Measurements from ENCODE around the gene RIN1.

RIN1 gene

GRCh38 chr11:66368484-66368883 lies 32.2 kb upstream of the RIN1 start:
- Histone ChIP-seq H4K20me1 (ENCODE audit: insufficient read depth, low read length, poor library complexity, severe bottlenecking) (no peaks in the 10 kb centered on the region), H3K9me3 (ENCODE audit: insufficient read depth, low read depth, low read length) (no peaks in the 10 kb centered on the region), H3F3A (ENCODE audit: low read depth) (no peaks in the 10 kb centered on the region), H3K36me3 (ENCODE audit: insufficient read depth, low read length) (no peaks in the 10 kb centered on the region), H3K4me1 (ENCODE audit: insufficient read depth, low read length, poor library complexity, severe bottlenecking) (peaks cover 10% of the 10 kb centered on the region), H3K4me3 (ENCODE audit: low read length, poor library complexity, severe bottlenecking) (no peak overlapping the region), H2AFZ (ENCODE audit: low read length) (no peak overlapping the region), H3K27me3 (ENCODE audit: insufficient read depth, low read length, poor library complexity, severe bottlenecking) (no peaks in the 10 kb centered on the region), H3K4me2 (ENCODE audit: low read depth, low read length, poor library complexity, severe bottlenecking) (no peak overlapping the region), H3K9ac (ENCODE audit: low read depth, low read length, poor library complexity, severe bottlenecking) (no peak overlapping the region), H3K9me2 (replicated peaks; ENCODE audit: low read depth, low read length) (no peaks in the 10 kb centered on the region), H3K79me2 (ENCODE audit: insufficient read depth, low read length) (no peaks in the 10 kb centered on the region)
- TF ChIP-seq CTCF (conservative IDR thresholded peaks at IDR 0.05; ENCODE audit: low read length) = no peak
- no peak for TF ChIP-seq EZH2phosphoT487 (IDR thresholded peaks at IDR 0.05; ENCODE audit: borderline replicate concordance)

GRCh38 chr11:66367561-66368312 lies 31.5 kb upstream of the RIN1 start:
- Histone ChIP-seq H2AFZ (ENCODE audit: low read length) (no peak overlapping the region), H3K27me3 (ENCODE audit: insufficient read depth, low read length, poor library complexity, severe bottlenecking) (no peaks in the 10 kb centered on the region), H3K36me3 (ENCODE audit: insufficient read depth, low read length) (no peaks in the 10 kb centered on the region), H3K4me2 (ENCODE audit: low read depth, low read length, poor library complexity, severe bottlenecking) (no peak overlapping the region), H3K9me3 (ENCODE audit: insufficient read depth, low read depth, low read length) (no peaks in the 10 kb centered on the region), H3K4me1 (ENCODE audit: insufficient read depth, low read length, poor library complexity, severe bottlenecking) (peaks cover 8% of the 10 kb centered on the region), H3F3A (ENCODE audit: low read depth) (no peaks in the 10 kb centered on the region), H3K79me2 (ENCODE audit: insufficient read depth, low read length) (no peaks in the 10 kb centered on the region), H3K9me2 (replicated peaks; ENCODE audit: low read depth, low read length) (no peaks in the 10 kb centered on the region), H3K9ac (ENCODE audit: low read depth, low read length, poor library complexity, severe bottlenecking) (no peak overlapping the region), H3K4me3 (ENCODE audit: low read length, poor library complexity, severe bottlenecking) (no peak overlapping the region), H4K20me1 (ENCODE audit: insufficient read depth, low read length, poor library complexity, severe bottlenecking) (no peaks in the 10 kb centered on the region)
- no peak for TF ChIP-seq CTCF (conservative IDR thresholded peaks at IDR 0.05; ENCODE audit: low read length)
- TF ChIP-seq EZH2phosphoT487 (IDR thresholded peaks at IDR 0.05; ENCODE audit: borderline replicate concordance) = no peak

DNA sequence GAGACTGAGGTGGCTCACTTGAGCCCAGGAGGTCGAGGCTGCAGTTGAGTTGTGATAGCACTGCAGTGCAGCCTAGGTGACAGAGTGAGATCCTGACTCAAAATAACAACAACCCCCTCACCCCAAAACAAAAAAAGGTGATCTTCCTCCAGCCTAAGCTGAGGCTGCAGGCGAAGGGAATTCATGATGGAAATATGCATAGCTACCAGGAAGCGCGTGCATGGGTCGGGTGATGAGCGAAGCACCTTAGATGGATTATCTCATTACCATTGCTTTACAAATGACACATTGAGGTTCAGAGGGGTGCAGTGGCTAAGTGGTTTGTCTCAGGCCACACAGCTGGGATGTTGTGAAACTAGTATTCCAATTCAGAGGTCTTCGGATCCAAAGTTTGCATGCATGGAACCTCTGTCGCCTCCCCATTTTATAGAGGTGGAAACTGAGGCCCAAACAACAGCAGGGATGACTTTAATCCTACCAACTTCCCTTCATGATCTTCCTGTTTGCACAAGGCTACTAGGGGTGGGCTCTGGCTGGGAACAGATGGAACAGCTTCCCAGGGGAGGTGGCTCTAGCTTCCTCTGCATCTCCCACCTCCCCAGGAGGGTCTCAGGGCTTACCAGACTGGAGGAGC lies 30.7 kb upstream of the RIN1 start:
- Histone ChIP-seq H3K9me3 (ENCODE audit: insufficient read depth, low read depth, low read length) (no peaks in the 10 kb centered on the region), H3K9me2 (replicated peaks; ENCODE audit: low read depth, low read length) (no peaks in the 10 kb centered on the region), H3K27me3 (ENCODE audit: insufficient read depth, low read length, poor library complexity, severe bottlenecking) (no peaks in the 10 kb centered on the region), H3K4me1 (ENCODE audit: insufficient read depth, low read length, poor library complexity, severe bottlenecking) (no peaks in the 10 kb centered on the region), H3K79me2 (ENCODE audit: insufficient read depth, low read length) (no peaks in the 10 kb centered on the region), H3K4me2 (ENCODE audit: low read depth, low read length, poor library complexity, severe bottlenecking) (no peak overlapping the region), H3K9ac (ENCODE audit: low read depth, low read length, poor library complexity, severe bottlenecking) (no peak overlapping the region), H3F3A (ENCODE audit: low read depth) (no peaks in the 10 kb centered on the region), H4K20me1 (ENCODE audit: insufficient read depth, low read length, poor library complexity, severe bottlenecking) (no peaks in the 10 kb centered on the region), H3K36me3 (ENCODE audit: insufficient read depth, low read length) (no peaks in the 10 kb centered on the region), H2AFZ (ENCODE audit: low read length) (no peak overlapping the region), H3K4me3 (ENCODE audit: low read length, poor library complexity, severe bottlenecking) (no peak overlapping the region)
- TF ChIP-seq CTCF (conservative IDR thresholded peaks at IDR 0.05; ENCODE audit: low read length) = no peak
- TF ChIP-seq EZH2phosphoT487 (IDR thresholded peaks at IDR 0.05; ENCODE audit: borderline replicate concordance) = no peak

Measured in Loucy (cell line).